NCI-H1436 treated with DMSO at 0.1 percent for 48 hours (cell line): ENCODE data around the gene UACA.

Source experiments
- DNase-seq: peaks from one replicate; lab custom pipeline; 2025; lab: John Stamatoyannopoulos, UW

The UACA gene

GRCh38 chr15:70786996-70787395 lies 23.6 kb upstream of the UACA start:
- DNase-seq, result no peak

- no peak for DNase-seq
Observed at GRCh38 chr15:70783610-70784022, 20.3 kb upstream of the UACA start.

- DNase-seq, result no peak
Observed at GRCh38 chr15:70783041-70783440, 19.7 kb upstream of the UACA start.

GRCh38 chr15:70781236-70781635 lies 17.9 kb upstream of the UACA start:
- no peak for DNase-seq

GRCh38 chr15:70778258-70779076 lies 15.1 kb upstream of the UACA start:
- no peak for DNase-seq

GRCh38 chr15:70777170-70777926 lies 14.0 kb upstream of the UACA start:
- no peak for DNase-seq

- no peak for DNase-seq
Observed at GRCh38 chr15:70775160-70775559, 11.8 kb upstream of the UACA start.

GRCh38 chr15:70772402-70772801 lies 9.0 kb upstream of the UACA start:
- DNase-seq, result no peak

GRCh38 chr15:70770863-70771262 lies 7.5 kb upstream of the UACA start:
- DNase-seq, result no peak

- no peak for DNase-seq
Observed at GRCh38 chr15:70768257-70768883, 5.0 kb upstream of the UACA start.

GRCh38 chr15:70767667-70768066 lies 4.3 kb upstream of the UACA start:
- DNase-seq, result no peak

- no peak for DNase-seq
Observed at GRCh38 chr15:70766597-70766996, 3.2 kb upstream of the UACA start.

GRCh38 chr15:70765504-70766281 lies 2.3 kb upstream of the UACA start:
- no peak for DNase-seq

GRCh38 chr15:70763950-70764730 lies 782 bp upstream of the UACA start:
- DNase-seq, result no peak

GRCh38 chr15:70762469-70763119 lies 764 bp downstream of the UACA start:
- no peak for DNase-seq

- DNase-seq, result no peak
Observed at GRCh38 chr15:70761931-70762468, 1.4 kb downstream of the UACA start.

- no peak for DNase-seq
Observed at GRCh38 chr15:70761046-70761445, 2.3 kb downstream of the UACA start.

- no peak for DNase-seq
Observed at GRCh38 chr15:70758790-70759462, 4.4 kb downstream of the UACA start.

- no peak for DNase-seq
Observed at GRCh38 chr15:70757627-70758026, 5.7 kb downstream of the UACA start.

GRCh38 chr15:70754862-70755261 lies 8.5 kb downstream of the UACA start:
- DNase-seq, result no peak
